Uterine smooth muscle cell (primary cell): Measurements from ENCODE around the gene CHRNA7. TPM values are rescaled to one million over a fixed set of nuclear protein-coding genes. Genes with fewer than 3 reads are reported as not detected.

ENCODE experiments used
- total RNA-seq: library from RNA; depleted of rRNA; stranded (reverse); fragments of >200 nt; gene quantifications from 2 replicates; pipeline ENCODE4 v1.2.3, GENCODE V29; 2014

Gene CHRNA7
- 0.37 and 1.2 TPM in 2 replicates for total RNA-seq

GRCh38 chr15:32029862-32030781, at the start of gene CHRNA7:
Gene CHRNA7, plus strand, starts transcription at chr15:32030515. Its CDS starts 80 bp downstream, at chr15:32030595.

Other genes starting within 250 kb of the CHRNA7 start
- 0.11 and 0.87 TPM in 2 replicates for gene OTUD7A, start 159.8 kb upstream of the CHRNA7 start, total RNA-seq